ENCODE measurements around the gene DRD3.

Gene DRD3

DNA sequence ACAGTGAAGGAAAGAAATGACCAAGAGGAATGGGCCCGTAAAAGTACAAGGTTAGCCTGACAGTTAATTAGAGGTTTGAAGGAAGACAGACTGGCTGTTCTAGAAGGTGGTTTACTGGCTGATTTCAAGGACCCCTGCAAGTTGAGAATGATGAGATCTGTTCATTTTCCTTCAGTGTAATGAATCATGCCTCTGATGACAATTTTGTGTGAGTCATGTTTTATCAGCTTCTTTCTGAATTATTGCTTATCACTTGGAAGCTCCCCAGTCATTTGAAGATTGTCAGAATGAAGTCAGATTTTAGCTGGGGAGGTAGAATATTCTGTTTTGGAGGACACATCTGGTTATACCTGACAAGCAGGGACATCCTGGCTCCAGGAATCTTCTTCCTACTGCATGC lies 50.6 kb downstream of the DRD3 start:
- no peak overlapping the region for H3K27ac ChIP-seq
- no peak overlapping the region for H3K4me3 ChIP-seq

DNA sequence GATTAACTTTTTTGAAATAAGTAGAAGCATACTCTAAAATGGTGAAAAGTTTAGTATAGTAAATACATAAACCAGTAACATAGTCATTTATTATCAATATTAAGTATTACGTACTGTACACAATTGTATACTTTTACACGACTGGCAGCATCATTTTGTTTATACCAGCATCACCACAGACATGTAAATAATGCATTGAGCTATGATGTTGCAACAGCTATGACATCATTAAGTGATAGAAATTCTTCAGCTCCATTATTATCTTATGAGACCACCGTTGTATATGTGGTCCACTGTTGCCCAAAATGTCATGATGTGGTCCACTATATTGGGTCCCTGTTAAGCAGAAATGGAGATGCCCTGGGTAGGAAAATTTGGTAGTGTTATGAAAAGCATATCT lies 51.3 kb downstream of the DRD3 start:
- no peak overlapping the region for H3K4me3 ChIP-seq
- H3K27ac ChIP-seq: no peak overlapping the region

DNA sequence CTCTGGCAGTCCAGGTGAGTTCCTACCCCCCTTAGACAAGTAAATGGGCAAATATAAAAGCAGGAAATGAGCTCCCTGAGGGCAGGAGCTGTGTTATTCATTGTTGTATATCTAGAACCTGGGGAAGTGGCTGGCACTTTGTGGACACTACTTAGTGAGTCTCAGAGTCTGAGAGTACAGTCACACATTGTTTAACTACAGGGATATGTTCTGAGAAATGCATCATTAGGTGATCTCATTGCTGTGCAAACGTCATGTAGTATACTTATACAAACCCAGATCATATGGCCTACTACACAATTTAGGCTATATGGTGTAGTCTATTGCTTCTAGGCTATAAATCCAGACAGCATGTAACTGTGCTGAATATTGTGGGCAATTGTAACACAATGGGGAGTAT lies 52.4 kb downstream of the DRD3 start:
- Histone ChIP-seq H3K27ac (no peak overlapping the region), H3K4me3 (no peak overlapping the region)

DNA sequence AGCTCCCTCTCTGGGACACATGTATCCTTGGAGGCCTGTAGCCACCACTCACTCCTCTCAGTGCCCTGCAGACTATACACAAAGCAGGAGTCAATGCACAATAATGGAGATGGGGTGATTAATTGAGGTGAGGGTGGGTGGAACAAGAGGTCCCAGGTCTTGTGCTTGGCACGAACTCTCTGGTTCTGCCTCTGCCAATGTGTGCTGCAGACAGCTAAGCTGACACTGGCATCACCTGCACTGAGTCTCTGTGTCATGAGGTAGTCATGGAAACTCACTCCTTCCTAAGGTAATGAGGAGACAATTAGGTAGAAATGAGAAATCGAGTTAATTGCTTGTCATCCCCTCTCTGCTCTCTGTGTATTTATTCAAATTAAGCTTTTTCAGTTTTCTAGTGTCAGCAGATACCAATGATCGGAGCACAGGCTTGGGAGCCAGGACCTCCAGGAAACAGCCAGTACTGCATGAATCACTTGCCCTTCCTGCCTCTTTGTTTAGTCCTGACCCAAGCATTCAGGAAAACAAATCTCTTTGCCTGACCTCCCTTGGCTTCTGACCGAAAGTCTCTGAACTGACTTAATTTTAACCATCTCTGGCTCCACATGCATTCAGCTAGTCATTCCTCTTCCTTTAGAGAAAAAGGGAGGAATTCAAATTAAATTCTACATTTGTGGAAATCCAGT lies 56.7 kb downstream of the DRD3 start:
- Histone ChIP-seq H3K4me3 (no peak overlapping the region), H3K27ac (peak overlapping the region in 4 of 21 experiments; percentile 2 to 62 (median 48))

DNA sequence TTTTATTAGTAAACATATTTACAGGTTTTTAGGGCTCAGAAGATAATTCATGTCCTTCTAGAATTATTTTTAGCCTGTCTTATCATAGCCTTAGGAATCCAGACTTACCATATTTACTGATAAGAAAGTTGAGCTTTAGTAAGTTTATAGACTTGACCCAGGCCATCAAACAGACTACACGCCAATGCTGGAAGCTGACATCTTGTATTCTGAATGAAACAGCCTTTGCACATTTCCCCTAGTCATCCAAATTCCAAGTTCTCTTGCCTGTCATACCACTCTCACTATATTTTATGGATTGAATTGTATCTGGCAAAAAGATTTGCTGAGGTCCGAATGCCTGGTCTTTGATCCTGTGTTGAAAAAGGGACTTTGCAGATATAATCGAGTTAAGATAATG lies 58.6 kb downstream of the DRD3 start:
- no peak overlapping the region for H3K4me3 ChIP-seq
- H3K27ac ChIP-seq: no peak overlapping the region

DNA sequence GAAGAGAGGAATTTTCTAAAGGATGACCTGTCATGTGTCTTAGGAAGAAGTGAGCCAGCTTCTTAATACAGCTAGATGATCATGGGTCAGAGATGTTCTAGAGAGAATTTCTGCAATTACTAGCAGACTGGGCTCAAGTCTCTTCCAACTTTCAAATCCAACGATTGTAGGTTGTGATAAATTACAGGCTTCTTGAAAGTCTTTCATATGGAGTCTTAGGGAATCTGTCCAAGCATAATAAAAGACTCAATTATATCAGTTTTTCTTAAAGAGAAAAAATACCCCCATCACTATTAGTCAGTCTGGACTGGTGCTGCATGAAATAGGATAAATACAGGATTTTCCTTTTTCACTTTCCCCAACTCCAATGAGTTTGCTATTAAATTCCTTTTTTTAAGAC lies 59.1 kb downstream of the DRD3 start:
- Histone ChIP-seq H3K27ac (no peak overlapping the region), H3K4me3 (no peak overlapping the region)

DNA sequence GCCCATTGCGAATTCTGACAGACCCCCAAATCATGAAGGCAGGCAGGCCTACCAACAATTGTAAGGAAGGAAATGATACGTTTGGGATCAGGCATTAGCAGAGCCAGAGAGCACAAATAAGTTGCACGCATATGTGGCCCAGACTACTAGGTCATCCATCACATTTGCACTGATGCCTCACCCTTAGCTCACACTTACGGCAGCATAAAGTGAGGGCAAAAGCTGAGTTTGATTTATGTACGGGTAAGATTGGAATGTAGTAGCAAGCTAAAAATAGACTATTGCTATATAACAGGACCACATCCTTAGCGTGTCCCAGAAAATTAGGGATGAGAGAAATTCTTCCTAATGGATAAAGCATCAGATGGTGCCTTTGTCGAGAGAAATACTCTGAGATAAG lies 63.7 kb downstream of the DRD3 start:
- no peak overlapping the region for H3K27ac ChIP-seq
- H3K4me3 ChIP-seq: no peak overlapping the region

DNA sequence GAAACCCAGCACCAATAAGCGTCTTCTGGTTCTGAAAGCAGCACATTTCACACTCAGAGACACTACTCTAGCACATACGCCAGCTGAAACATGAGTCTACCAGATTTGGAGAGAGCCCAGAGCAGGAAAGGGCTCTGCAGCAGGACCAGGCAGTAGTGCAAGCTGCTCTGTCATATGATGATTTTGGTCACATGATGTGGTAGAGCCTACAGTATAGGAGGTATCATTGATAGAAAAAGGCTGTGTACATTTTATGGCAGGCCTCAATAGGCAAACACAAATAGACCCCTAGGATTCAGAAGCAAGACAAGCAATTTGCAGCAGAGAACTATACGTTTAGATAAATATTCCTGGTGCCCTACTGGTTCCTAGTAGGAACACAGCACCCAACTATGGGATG lies 64.1 kb downstream of the DRD3 start:
- H3K27ac ChIP-seq: no peak overlapping the region
- H3K4me3 ChIP-seq: no peak overlapping the region

DNA sequence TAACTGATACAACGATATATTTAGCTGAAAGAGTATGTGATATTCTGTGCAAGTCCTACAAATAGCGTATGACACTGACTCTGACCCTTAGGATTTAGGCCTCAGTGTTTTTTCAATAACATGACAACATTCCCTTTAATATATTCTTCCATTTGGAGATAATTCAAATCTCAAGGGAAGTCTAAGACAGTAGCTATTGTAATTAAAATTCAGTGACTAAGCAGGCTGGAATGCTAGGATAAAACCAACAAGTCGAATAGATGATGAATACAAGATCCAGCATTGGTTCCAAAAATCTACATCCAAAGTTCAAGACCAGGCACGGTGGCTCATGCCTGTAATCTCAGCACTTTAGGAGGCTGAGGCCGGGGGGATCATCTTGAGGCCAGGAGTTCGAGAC lies 66.2 kb downstream of the DRD3 start:
- H3K4me3 ChIP-seq: no peak overlapping the region

DNA sequence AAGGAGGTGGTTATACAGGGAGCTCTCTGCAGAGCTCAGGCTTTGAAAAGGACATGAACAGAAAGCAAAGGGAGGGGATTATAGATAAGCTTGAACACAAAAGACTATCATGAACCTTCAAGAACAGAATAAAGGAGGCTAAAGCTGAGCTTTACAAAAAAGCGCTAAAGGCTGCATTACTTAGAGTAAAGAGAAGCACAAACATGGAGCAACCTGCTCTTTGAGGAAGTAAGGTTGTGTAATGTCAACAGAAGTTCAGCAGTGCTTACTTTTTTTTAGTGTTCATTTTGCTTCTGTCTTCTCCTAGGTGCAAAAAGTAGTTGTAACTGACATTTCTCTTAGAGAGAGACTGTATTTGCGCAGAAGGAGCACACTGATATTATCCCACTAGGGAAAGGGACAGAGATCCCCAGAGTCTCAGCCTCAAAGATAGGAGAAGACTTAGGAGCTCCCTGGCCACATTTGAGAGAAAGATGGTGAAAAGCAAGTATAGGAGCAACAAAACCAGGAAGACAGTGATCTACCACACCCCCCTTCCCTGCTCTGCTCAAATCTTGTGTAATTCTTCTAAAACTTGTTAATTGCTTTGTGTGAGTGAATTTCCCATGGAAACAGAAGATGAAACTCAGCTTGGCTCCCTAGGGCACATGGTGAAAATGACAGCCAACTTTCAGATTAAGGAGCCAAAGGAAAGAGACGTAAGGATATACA lies 67.6 kb downstream of the DRD3 start:
- peak overlapping the region in 2 of 21 experiments; percentile 17 to 21 for H3K27ac ChIP-seq
- no peak overlapping the region for H3K4me3 ChIP-seq

More for the DNA sequence above, 66.2 kb downstream of the DRD3 start:
- H3K27ac ChIP-seq: no peak overlapping the region

DNA sequence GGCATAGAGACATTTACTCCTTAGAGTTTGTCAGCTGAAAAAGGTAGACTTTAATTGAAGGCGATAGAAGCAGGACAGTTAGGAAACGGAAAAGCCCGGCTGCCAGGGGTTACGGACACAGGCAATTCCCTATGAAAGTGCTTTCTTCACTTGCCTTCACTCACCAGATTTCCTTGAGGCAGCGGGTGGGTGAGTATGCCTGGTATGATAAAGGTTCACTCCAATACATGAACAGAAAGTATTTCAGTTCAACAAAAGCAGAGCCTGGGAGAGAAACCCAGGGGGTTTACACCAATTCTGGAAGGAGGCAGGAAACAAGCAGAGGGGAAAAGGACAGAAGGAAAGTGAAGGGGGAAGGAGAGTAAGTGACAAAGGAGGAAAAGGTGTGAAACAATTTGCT lies 68.4 kb downstream of the DRD3 start:
- Histone ChIP-seq H3K4me3 (no peak overlapping the region), H3K27ac (no peak overlapping the region)

DNA sequence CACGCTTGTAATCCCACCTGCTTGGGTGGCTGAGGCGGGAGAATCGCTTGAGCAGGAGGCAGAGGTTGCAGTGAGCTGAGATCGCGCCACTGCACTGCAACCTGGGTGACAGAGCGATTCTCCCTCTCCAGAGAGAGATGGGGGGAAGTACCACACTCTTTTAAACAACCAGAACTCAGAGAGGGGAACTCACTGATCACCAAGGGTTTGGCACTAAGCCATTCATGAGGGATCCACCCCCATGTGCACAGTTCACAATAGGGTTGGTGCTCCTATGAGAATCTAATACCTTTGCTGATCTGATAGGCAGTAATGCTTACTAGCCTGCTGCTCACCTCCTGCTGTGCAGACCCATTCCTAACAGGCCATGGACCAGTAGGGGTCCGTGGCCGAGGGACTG lies 70.7 kb downstream of the DRD3 start:
- no peak overlapping the region for H3K27ac ChIP-seq
- H3K4me3 ChIP-seq: no peak overlapping the region

DNA sequence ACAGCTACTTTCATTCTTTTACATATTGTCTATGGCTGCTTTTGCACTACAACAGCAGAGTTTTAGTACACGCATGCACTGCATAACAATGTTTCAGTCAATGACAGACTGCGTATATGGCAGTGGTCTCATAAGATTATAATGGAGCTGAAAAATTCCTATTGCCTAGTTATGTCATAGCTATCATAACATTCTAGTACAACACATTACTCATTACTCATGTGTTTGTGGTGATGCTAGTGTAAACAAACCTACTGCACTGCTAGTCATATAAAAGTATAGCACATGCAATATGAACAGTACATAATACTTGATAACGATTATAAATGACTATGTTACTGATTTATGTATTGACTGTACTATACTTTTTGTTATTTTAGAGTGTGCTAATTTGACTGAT lies 74.4 kb downstream of the DRD3 start:
- H3K27ac ChIP-seq: no peak overlapping the region

DNA sequence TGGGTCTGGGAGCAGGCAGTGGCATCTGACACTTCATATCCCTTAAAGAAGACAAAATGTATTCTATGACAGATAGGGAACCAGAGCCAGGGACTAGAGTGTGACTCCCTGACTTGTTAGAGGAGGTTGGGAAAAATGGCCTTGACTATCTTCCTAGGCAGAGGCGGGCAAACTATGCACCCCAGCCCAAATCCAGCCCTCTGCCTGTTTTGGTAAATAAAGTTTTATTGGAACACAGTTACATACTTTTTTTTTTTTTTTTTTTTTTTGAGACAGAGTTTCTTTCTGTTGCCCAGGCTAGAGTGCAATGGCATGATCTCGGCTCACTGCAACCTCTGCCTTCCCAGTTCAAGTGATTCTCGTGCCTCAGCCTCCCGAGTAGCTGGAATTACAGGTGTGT lies 75.0 kb downstream of the DRD3 start:
- Histone ChIP-seq H3K27ac (no peak overlapping the region), H3K4me3 (no peak overlapping the region)

More for the DNA sequence above, 74.4 kb downstream of the DRD3 start:
- H3K4me3 ChIP-seq: no peak overlapping the region

DNA sequence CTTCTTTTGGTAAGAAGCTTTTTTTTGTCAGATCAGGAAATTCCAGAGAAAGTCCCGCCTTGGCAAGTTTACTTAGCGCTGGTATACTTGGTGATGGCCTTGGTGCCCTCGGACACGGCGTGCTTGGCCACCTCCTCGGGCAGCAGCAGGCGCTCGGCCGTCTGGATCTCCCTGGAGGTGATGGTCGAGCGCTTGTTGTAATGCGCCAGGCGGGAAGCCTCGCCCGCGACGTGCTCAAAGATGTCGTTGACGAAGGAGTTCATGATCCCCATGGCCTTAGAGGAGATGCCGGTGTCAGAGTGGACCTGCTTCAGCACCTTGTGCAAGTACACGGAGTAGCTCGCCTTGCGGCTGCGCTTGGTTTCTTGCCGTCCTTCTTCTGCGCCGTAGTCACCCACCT lies 75.7 kb downstream of the DRD3 start:
- Histone ChIP-seq H3K27ac (no peak overlapping the region), H3K4me3 (no peak overlapping the region)

DNA sequence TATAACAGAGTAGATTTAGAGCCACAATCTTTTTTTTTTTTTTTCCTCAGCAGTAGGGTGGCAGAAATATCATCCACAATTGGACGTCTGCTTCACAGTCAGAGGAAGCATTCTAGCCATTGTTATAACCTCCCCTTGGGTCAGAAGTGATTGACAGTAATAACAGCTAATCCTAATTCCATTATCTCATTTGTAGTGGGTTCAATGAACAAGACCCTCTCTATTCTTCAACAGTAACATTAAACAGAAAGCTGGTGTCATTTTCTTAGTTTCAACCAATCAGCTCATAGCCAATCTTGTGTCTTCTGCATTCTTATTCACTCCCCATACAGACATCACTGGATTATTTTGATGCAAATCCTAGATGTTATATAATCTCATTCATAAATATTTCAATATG lies 77.8 kb downstream of the DRD3 start:
- H3K27ac ChIP-seq: no peak overlapping the region
- H3K4me3 ChIP-seq: no peak overlapping the region

DNA sequence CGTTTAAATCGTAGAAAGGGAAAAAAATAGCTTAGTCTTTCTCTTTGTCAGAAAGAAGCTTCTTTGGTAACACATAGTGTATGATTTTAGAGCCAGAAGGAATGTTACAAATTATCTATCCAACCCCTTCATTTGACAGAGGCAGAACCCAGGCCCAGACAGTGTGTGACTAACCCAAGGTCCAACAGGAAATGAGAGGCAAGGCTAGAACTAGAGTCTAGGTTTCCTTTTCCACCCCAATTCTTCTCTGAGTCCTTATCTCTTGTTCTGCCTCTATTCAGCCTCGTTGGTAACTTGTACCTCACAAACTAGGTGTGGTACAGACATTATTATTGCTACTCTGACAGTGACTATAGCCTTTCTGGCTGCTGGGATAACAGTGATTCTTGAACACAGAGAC lies 83.1 kb downstream of the DRD3 start:
- no peak overlapping the region for H3K4me3 ChIP-seq
- no peak overlapping the region for H3K27ac ChIP-seq

DNA sequence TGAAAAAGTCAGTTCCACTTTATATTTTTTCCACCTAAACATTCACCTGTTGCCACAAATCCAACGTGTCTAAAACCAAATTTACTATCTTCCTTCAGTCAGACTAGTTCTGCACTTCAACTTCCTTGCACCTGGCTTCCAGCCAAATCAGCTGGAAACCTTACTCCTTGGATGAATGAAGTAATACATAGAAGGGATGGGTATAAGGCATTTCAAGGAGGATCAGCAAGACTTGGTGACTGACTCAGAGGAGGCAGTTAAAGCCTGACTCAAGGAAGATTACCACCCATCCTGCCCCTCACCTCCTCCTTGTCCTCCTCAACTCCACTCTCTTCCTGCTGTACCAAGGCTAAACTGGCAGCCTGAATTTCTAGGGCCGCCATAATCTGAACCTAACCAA lies 85.3 kb downstream of the DRD3 start:
- Histone ChIP-seq H3K27ac (no peak overlapping the region), H3K4me3 (no peak overlapping the region)

DNA sequence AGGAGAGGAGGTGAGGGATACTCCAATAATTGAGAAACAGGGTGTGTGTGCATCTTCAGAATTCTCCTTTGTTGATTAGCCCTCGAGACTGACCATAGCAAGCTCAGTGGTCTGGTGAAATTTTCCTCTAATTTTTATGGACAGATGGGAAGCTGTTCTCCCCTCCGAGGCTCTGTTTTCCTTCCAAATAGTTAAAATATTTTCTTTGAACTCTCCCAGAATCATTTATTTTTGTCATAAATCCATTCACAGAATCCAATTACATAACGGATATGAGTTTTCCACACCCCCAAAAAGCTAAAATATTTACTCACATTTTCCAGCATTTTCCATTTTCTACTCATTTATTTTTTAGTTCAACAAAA lies 85.9 kb downstream of the DRD3 start:
- no peak overlapping the region for H3K4me3 ChIP-seq
- peak overlapping the region in 2 of 21 experiments; percentile 18 to 41 for H3K27ac ChIP-seq

DNA sequence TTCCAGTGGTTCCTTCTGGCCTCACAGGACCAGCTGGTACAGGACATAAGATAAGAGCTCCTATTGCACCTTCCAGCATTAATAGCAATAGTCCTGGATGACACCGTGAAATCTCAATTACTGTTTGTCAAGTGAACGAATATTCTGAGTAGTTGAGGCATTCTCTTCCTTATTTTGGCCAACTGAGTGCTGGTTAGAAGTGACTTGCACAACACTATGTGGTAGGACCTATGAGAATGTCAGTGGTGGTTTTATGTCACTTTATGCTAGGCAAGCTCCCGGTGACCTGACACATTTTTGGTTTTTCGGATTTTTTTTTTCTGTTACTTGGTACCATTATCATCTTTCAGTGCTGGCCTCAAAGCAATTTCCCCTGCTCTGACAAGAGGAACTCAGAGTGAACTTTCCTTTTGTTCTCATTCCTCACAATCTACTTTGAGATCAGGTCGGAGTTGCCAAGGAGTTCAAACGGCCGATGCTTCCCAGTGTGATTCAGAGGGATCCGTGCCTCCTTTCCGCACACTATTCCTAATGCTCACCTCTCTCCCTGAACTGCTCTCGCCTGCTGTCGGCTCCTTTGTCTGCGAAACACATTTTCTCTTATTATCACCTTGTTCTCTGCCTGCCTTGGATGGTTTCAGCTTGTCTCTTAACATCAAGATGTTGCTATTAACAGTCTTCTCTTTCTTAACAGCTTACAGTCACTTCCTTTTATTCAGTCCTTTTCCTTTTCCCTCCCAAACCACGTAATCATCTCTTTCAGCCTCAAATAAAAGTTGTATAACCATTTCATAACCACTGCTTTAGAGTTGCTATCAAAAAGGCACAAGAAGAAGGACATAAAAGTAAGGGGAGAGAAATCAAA lies 86.5 kb downstream of the DRD3 start:
- H3K4me3 ChIP-seq: no peak overlapping the region
- peak overlapping the region in 2 of 21 experiments; percentile 18 to 41 for H3K27ac ChIP-seq

DNA sequence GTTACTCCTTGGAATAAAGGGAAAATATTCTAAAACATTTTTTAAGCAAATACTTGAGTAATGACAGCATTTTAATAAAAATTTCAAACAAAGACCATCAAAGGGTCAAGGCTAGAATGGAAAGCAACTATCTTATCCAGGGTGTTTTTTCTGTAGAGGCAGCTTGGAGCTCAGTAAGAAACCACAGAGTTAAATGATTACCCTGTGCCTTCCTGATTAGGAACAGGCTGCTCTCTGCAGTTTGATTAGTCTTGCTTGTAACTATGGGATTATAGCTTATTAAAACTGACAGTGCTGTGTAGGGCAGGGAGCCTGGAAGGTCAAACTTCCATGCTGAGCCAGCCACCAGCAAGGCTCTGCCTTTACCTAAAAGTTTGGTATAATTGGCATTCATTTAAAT lies 89.2 kb downstream of the DRD3 start:
- Histone ChIP-seq H3K27ac (no peak overlapping the region), H3K4me3 (no peak overlapping the region)
